Measurements from ENCODE around the gene ARFIP1. TPM values are rescaled to one million over a fixed set of nuclear protein-coding genes. Genes with fewer than 3 reads are reported as not detected.

Gene ARFIP1
- total RNA-seq, 1 experiment from 2014 or later = 32.7 TPM

DNA sequence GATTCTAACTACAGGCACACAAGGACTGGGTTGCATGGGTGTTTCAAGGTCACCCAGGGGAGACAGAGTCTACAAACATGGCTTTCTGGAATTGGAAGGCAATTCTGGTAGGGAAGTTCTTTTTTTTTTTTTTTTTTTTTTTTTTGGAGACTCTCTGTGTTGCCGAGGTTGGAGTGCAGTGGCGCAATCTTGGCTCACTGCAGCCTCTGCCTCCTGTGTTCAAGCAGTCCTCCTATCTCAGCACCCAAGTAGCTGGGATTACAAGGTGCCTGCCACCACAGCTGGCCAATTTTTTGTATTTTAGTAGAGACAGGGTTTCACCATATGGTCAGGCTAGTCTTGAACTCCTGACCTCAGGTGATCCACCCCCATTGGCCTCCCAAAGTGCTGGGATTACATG, 140.1 kb downstream of the ARFIP1 start:
- no peaks in the 10 kb centered on the region for H4K20me1 ChIP-seq (ENCODE audit: insufficient read depth)
- H3K9me2 ChIP-seq (ENCODE audit: insufficient read depth) = no peaks in the 10 kb centered on the region
- H2AFZ ChIP-seq (ENCODE audit: low read depth, low read length, poor library complexity, severe bottlenecking) = no peak overlapping the region
- no peaks in the 10 kb centered on the region for H3K79me2 ChIP-seq (ENCODE audit: insufficient read depth, low read length)
- DNase-seq (ENCODE audit: low read depth, low spot score) (no peak), ATAC-seq (no peak)
- H3K36me3 ChIP-seq (ENCODE audit: control insufficient read depth in 1 of 2, insufficient read depth in 2 of 2, low read length in 2 of 2) = no peaks in the 10 kb centered on the region
- H3K9me3 ChIP-seq (ENCODE audit: control insufficient read depth in 1 of 2, insufficient read depth in 1 of 2, low read depth in 1 of 2, low read length in 2 of 2) = peaks cover 7 to 18% of the 10 kb centered on the region in 2 experiments; a peak in 3 of 4 replicates
- ChIA-PET CTCF (no interaction called here), POLR2A (no interaction called here), RAD21 (ENCODE audit: low non-redundant PET in 1 of 2, low total read pairs in 2 of 2, uncharacterized antibody in 2 of 2, unreplicated experiment in 2 of 2) (no interaction called here)
- no peak overlapping the region for H3K4me2 ChIP-seq (ENCODE audit: low read length)
- no peaks in the 10 kb centered on the region for H3K4me1 ChIP-seq (ENCODE audit: control insufficient read depth in 1 of 2, insufficient read depth in 2 of 2, low read length in 2 of 2)
- TF ChIP-seq ELF1 (IDR thresholded peaks at IDR 0.05; ENCODE audit: borderline replicate concordance, low read depth) (no peak), SIN3A (IDR thresholded peaks at IDR 0.05; ENCODE audit: low read depth) (no peak), YY1 (IDR thresholded peaks at IDR 0.05; ENCODE audit: extremely low read depth, insufficient replicate concordance, low read depth, low read length) (no peak), EZH2 (IDR thresholded peaks at IDR 0.05) (no peak), FOSL1 (IDR thresholded peaks at IDR 0.05; ENCODE audit: low read depth) (no peak), TCF7L2 (IDR thresholded peaks at IDR 0.05; ENCODE audit: borderline replicate concordance, extremely low read depth, insufficient read depth, insufficient read length) (no peak)
- TF ChIP-seq, protein P1, sequence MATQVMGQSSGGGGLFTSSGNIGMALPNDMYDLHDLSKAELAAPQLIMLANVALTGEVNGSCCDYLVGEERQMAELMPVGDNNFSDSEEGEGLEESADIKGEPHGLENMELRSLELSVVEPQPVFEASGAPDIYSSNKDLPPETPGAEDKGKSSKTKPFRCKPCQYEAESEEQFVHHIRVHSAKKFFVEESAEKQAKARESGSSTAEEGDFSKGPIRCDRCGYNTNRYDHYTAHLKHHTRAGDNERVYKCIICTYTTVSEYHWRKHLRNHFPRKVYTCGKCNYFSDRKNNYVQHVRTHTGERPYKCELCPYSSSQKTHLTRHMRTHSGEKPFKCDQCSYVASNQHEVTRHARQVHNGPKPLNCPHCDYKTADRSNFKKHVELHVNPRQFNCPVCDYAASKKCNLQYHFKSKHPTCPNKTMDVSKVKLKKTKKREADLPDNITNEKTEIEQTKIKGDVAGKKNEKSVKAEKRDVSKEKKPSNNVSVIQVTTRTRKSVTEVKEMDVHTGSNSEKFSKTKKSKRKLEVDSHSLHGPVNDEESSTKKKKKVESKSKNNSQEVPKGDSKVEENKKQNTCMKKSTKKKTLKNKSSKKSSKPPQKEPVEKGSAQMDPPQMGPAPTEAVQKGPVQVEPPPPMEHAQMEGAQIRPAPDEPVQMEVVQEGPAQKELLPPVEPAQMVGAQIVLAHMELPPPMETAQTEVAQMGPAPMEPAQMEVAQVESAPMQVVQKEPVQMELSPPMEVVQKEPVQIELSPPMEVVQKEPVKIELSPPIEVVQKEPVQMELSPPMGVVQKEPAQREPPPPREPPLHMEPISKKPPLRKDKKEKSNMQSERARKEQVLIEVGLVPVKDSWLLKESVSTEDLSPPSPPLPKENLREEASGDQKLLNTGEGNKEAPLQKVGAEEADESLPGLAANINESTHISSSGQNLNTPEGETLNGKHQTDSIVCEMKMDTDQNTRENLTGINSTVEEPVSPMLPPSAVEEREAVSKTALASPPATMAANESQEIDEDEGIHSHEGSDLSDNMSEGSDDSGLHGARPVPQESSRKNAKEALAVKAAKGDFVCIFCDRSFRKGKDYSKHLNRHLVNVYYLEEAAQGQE (IDR thresholded peaks at IDR 0.05; ENCODE audit: low read depth) = no peak
- TF ChIP-seq, protein P2, sequence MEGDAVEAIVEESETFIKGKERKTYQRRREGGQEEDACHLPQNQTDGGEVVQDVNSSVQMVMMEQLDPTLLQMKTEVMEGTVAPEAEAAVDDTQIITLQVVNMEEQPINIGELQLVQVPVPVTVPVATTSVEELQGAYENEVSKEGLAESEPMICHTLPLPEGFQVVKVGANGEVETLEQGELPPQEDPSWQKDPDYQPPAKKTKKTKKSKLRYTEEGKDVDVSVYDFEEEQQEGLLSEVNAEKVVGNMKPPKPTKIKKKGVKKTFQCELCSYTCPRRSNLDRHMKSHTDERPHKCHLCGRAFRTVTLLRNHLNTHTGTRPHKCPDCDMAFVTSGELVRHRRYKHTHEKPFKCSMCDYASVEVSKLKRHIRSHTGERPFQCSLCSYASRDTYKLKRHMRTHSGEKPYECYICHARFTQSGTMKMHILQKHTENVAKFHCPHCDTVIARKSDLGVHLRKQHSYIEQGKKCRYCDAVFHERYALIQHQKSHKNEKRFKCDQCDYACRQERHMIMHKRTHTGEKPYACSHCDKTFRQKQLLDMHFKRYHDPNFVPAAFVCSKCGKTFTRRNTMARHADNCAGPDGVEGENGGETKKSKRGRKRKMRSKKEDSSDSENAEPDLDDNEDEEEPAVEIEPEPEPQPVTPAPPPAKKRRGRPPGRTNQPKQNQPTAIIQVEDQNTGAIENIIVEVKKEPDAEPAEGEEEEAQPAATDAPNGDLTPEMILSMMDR (IDR thresholded peaks at IDR 0.05 in 2 of 3, conservative IDR thresholded peaks at IDR 0.05 in 1 of 3; ENCODE audit: borderline replicate concordance in 1 of 3, insufficient read depth in 1 of 3, low read depth in 2 of 3, low read length in 2 of 3) = no peak
- TF ChIP-seq, protein P3, sequence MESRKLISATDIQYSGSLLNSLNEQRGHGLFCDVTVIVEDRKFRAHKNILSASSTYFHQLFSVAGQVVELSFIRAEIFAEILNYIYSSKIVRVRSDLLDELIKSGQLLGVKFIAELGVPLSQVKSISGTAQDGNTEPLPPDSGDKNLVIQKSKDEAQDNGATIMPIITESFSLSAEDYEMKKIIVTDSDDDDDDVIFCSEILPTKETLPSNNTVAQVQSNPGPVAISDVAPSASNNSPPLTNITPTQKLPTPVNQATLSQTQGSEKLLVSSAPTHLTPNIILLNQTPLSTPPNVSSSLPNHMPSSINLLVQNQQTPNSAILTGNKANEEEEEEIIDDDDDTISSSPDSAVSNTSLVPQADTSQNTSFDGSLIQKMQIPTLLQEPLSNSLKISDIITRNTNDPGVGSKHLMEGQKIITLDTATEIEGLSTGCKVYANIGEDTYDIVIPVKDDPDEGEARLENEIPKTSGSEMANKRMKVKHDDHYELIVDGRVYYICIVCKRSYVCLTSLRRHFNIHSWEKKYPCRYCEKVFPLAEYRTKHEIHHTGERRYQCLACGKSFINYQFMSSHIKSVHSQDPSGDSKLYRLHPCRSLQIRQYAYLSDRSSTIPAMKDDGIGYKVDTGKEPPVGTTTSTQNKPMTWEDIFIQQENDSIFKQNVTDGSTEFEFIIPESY (IDR thresholded peaks at IDR 0.05; ENCODE audit: extremely low read depth, insufficient replicate concordance, low read length) = no peak
- BruUV-seq (replicated peaks) = no TSS peak
- H3K27me3 ChIP-seq (ENCODE audit: insufficient read depth, low read length) = no peaks in the 10 kb centered on the region
- H3K4me3 ChIP-seq (replicated peaks in 1 of 2; ENCODE audit: low read depth in 1 of 2, low read length in 2 of 2) = no peak overlapping the region
- intact Hi-C loops (cut with micrococcal nuclease) = no loop called here
- H3K9ac ChIP-seq (ENCODE audit: low read length) = no peak overlapping the region
- no peak overlapping the region for H3K27ac ChIP-seq (ENCODE audit: low read depth, low read length)
